ENCODE data around the gene ALK.

ALK gene

DNA sequence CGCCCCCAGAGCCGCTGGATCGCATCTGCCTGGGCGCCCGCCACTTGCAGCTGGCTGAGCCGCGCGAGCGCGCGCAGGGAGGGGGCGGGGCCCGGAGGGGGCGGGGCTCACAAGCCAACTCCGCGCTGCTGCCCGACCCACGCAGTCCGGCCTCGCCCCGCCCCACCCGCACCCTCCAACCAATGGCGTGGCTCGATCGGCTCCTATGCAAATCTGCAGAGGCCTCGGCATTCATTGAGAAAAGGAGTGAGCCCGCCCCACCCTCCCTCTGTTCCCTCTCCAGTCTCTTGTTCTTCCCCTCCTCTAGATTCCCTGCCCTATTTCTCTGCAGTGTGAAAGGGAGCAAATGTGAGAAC, at the start of gene ALK:
Gene ALK (minus strand): TSS at position 27 of the 356 bp plus-strand sequence. CDS start 927 bp downstream, outside the sequence.
- DNase-seq (ENCODE audit: low read depth, low spot score): peak; percentile 7

GRCh38 chr2:29966266-29966665, 44.9 kb upstream of the ALK start:
- DNase-seq (ENCODE audit: low read depth, low spot score): no peak

GRCh38 chr2:29963972-29964570, 42.7 kb upstream of the ALK start:
- no peak for DNase-seq (ENCODE audit: low read depth, low spot score)

DNA sequence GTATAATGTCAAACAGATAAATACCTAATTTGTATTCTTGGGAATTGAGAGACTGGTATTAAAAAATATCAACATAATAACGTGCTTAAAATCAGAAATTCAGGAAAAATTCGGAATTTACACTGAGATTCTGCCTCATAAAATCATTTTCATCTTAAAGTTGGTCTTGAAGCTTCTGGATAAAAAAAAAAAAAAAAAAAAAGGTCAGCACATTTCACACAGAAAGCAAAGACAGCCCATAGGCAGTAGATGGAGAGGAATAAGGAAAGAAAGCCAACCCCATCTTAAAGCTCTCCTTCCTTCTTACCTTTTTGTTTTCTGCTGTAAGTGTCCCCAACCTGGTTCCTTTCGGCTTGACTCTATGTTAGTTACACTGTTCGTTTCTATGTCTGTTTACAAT, 41.5 kb upstream of the ALK start:
- DNase-seq (ENCODE audit: low read depth, low spot score): no peak

- DNase-seq (ENCODE audit: low read depth, low spot score): no peak
These were observed 32.9 kb upstream of the ALK start for GRCh38 chr2:29954316-29954715.

DNA sequence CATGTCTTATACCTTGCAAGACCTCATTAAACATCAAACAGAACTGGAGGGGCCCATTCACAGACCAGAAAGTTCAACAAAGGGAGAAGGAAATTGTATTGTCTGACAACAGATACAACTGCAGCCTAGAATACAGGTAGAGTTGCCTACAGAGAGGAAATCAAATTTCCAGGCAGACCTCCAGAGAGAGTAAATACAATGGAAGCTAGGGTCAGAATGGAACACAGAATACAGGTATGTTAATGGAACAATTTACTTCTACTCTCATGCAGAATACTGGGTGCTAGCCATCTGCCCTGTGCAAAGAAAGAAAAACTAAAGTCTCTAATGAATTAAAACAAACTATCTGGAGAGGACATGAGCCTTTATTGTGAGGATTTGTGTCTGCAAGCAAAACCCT, 31.6 kb upstream of the ALK start:
- no peak for DNase-seq (ENCODE audit: low read depth, low spot score)

- no peak for DNase-seq (ENCODE audit: low read depth, low spot score)
These were observed 30.2 kb upstream of the ALK start for GRCh38 chr2:29951576-29951975.

DNA sequence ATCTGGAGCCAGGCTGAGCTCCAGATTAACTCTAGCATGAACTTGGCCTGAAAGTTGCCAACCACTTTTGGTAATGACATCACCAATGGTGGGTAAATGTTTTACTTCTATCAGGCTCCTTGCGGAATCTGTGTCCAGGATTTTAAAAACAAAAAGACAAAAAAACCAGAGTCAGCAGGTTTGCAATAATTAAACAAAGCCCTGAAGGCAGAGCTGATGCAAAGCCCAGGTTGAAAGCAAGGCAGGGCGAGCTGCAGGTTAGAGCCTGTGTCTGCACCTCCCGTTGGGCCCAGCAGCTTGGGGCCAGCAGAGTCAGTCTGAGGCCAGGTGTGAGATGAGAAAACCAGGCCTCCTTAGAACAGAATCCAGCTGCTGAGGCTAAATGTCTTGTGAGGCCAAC, 29.1 kb upstream of the ALK start:
- DNase-seq (ENCODE audit: low read depth, low spot score): no peak

DNA sequence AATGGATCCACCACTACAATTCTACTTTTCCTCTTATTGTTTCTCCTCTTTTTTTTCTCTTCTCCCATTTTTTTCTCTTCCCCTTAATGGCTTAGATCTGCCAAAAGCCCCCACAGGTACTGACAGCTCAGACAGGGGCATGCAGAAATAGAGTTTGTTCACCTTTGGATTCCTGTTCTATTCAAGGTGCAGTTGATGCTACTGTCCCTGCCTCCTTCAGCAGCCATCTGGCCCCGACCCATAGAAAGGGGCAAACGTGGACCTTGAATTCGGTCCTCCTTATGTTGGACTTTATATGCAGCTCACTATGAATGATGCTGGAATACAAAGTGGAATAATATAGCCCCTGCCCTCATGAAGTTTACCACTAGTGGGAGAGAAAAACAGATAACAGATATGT, 27.7 kb upstream of the ALK start:
- no peak for DNase-seq (ENCODE audit: low read depth, low spot score)

GRCh38 chr2:29946505-29946904, 25.1 kb upstream of the ALK start:
- DNase-seq (ENCODE audit: low read depth, low spot score): no peak

DNA sequence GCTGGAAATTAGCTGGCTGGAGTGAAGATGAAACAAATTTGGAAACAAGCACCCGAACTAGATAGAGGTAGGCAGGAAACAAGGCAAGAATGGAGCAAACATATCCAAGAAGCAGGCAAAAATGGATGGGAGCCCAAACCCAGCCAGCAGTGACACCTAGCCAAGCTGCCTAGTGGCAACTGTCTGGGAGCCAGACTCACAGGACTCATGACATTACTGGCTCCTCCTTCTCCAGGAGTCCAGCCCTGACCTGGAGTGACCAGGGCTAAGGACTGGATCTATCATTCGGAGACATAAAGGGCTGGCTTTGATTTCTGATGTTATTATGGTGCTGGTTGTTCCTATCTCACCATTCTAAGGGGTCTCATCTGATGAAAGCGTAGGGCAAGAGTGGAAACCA, 21.3 kb upstream of the ALK start:
- no peak for DNase-seq (ENCODE audit: low read depth, low spot score)

DNA sequence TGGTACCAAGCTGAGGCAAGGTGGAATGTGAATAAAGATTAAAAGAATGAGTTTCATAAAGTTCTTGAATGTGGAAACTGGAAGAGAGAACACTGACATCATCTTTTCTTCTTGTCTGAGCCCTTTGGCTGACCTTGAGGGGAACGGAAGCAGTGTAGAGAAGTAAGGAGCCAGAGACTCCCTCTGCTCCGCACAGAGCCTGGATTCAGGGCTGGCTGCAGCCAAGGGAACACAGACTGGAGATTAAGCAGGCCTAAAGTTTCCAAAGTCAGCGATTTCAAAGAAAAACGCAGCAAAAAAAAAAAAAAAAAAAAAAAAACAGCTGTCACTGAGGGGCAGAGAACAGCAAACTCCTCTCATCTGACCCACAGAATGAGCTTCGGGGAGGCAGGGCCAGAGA, 19.3 kb upstream of the ALK start:
- no peak for DNase-seq (ENCODE audit: low read depth, low spot score)

GRCh38 chr2:29936020-29936419, 14.6 kb upstream of the ALK start:
- no peak for DNase-seq (ENCODE audit: low read depth, low spot score)

DNA sequence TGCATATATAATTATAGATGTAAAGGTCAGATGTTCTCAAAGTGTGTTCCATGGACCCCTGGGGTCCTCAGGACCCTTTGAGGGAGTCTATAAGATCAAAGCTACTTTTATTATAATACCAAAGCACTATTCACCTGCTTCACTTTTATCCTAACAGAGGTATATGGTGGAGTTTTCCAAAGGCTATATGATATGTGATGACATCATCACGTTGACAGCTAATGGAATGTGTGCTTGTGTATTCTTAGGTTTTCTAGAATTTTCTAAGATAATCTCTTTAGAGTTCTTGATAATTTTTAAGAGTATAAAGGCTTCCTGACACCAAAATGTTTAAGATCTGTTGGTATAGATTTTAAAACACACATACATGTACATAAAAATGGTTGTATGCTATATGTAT, 10.4 kb upstream of the ALK start:
- no peak for DNase-seq (ENCODE audit: low read depth, low spot score)

- DNase-seq (ENCODE audit: low read depth, low spot score): peak; percentile 5
These were observed 1.8 kb upstream of the ALK start for GRCh38 chr2:29923110-29923721.

DNA sequence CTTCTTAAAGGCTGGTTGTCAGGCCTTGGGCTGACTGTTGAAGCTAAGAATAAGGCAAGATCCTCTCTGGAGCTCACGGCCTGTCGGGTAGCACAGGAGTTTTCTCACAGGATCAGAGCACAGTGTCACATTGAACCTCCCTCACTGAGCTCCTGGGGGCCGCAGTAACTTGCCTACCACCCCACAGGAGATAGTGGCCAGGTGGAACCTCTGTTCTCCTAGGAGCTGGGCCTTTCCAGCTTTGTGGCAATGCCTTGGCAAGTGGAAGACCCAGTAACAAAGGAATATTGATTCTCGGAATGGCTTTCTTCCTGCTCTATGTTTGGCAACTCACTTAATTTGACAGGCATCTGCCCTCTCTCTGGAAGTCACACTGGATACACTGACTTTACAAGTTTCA, 1.2 kb upstream of the ALK start:
- DNase-seq (ENCODE audit: low read depth, low spot score): no peak

GRCh38 chr2:29920631-29921559, 491 bp downstream of the ALK start:
- DNase-seq (ENCODE audit: low read depth, low spot score): no peak

- peak; percentile 6 for DNase-seq (ENCODE audit: low read depth, low spot score)
These were observed 1.2 kb downstream of the ALK start for GRCh38 chr2:29920130-29920577.

DNA sequence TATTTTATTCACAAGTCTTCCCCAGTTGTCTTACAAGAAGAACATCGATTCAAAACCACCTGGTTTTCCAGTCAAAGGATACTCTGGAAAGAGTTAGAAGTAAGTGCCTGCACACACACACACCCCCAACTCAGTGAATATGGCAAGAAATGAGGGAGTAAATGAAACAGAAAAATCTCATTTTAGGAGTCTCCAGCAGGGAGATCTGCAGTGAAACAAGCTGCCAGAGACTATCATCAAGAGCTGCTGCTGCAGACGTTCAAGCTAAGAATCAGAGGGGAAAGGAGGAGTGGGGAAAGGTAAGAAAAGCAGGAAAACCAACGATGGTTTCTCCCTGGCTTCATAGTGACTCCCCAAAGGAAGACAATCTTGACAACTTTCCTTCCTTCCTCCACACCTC, 2.4 kb downstream of the ALK start:
- DNase-seq (ENCODE audit: low read depth, low spot score): no peak

GRCh38 chr2:29917781-29918180, 3.6 kb downstream of the ALK start:
- DNase-seq (ENCODE audit: low read depth, low spot score): no peak

- no peak for DNase-seq (ENCODE audit: low read depth, low spot score)
These were observed 4.8 kb downstream of the ALK start for GRCh38 chr2:29916571-29916970.

GRCh38 chr2:29910960-29911359, 10.4 kb downstream of the ALK start:
- no peak for DNase-seq (ENCODE audit: low read depth, low spot score)

DNA sequence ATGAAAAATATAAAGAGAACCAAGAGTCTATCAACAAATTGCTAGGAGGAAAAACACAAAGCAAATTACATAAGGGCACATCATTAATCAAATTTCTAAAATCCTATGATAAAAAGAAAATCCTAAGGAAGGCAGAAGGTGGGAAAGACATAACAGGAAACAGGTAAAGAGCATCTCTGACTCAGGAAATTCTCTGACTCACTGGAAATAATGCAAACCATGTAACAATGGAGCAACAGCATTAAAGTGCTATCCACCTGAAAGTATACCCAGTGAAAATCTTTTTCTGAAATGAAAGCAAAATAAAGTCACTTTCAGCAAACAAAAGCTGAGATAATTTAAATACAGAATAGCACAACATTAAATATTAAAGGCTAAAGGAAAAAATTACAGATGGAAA, 10.9 kb downstream of the ALK start:
- no peak for DNase-seq (ENCODE audit: low read depth, low spot score)

Data from activated naive CD8-positive, alpha-beta T cell treated with anti-CD3 and anti-CD28 coated beads, Interleukin-2, amount 50 U/mL, for 16 hours (primary cell).